NCI-H2081 (cell line): ENCODE data around the gene MAB21L1.

Experiments
- DNase-seq, 2 experiments: peaks; one replicate each; lab custom pipeline; 2025; lab: John Stamatoyannopoulos, UW

MAB21L1 gene

DNA sequence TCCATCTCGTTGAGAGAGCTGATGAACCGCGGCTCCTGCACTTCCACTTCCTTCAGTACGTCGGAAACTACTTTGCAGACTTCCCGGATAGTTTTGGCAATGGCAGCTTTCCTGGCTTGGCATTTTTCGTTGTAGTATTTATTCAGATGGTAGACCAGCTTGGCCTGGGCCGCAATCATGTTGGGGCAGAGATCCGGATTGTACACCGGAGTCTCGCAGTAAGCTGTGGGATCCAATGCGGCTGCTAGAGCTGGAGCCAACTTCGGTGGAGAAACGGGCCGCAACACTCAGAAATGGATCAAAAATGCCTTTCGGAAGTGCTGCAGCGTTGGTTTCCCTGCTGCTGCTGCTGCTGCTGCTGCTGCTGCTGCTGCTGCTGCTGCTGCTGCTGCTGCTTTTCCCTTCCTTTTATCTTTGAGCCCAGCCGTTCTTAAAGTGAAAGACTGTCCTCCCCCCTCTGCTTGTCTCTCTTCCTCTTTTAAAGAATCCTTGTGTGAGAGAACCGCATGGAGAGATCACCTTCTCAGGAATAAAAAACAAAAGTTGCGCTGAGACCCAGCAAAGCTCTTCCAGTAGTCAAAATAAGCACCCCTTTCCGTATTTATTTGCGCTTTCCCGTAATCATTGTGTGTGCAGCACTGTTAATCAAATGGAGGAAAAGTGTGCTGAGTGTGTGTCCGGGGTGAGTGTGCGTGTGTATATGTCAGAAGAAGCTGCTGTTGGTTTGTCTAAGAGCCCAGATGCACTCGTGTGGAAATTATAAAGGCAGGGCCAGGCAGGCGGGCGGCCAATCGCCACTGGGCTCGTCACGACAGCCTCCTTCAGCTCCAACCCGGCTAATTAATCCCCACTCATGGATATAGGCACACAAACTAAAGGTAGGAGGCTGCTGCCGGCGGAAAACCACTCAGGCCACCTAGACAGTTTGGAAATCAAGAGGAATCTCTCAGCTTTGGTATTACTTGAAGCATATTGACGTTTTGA, at the start of gene MAB21L1:
TSS of gene MAB21L1 (minus strand) at position 730 of the 984 bp plus-strand sequence. CDS start at position 179, 551 bp downstream.
- DNase-seq = no peak

- DNase-seq = no peak
Observed at GRCh38 chr13:35524171-35524570, 47.7 kb upstream of the MAB21L1 start.

GRCh38 chr13:35518337-35518946, 42.0 kb upstream of the MAB21L1 start:
- DNase-seq = no peak

DNA sequence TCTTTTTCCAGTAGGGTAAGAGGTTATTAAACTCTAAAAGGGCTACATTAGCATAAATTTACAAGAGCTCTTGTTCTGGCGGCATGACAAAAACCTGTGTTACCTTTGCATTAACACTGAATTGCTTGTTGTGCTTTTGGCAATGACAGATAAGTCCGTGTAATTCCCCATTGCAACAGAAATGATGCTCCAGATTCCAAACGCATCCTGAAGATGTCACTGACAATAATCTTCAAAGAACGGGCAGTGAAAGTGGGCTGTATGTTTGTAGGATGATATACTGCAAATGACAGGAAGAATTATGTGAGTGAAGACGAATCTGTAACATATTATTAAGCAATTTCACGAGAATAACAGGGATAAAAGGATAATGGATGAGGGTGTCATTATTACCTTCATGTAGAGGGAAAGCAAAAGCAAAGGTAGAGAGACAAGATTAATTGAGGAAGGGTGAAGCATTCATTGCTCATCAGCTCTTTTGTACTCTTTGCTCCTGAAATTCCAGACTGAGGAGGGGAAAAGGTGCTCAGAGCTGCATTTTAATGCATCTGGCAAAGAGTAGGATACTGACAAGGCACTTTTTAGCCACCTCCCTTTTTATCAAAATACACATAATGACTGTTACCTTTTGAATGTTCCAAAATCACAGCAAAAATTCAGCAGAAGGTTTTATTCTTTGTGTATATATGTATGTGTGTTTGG, 38.5 kb upstream of the MAB21L1 start:
- peak; percentile 23 to 76 for DNase-seq

GRCh38 chr13:35514061-35514477, 37.6 kb upstream of the MAB21L1 start:
- DNase-seq = peak in 1 of 2 experiments; percentile 56

GRCh38 chr13:35512271-35512920, 35.9 kb upstream of the MAB21L1 start:
- DNase-seq = no peak

GRCh38 chr13:35502456-35502855, 26.0 kb upstream of the MAB21L1 start:
- DNase-seq = no peak

GRCh38 chr13:35501661-35502235, 25.3 kb upstream of the MAB21L1 start:
- DNase-seq = peak in 1 of 2 experiments; percentile 62

GRCh38 chr13:35500144-35500543, 23.7 kb upstream of the MAB21L1 start:
- peak in 1 of 2 experiments; percentile 44 for DNase-seq

DNA sequence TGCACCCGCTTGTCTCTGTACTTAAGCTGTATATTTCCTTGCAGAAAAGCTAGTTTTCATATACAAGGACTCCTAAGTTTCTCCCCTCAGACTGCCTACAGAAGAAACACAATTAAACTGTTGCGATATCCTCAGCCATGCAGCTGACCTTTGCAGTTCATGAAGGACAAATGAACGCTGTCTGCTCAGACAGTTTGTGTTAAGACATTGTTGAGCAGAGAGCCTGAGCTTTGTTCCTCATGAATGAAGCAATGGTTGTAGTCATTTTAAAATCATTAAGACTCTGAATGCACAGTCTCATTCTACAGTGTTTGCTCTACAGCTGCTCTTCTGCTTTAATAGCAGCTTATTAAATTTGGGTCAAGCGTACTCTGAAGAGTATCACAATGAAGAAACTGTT, 23.2 kb upstream of the MAB21L1 start:
- peak in 1 of 2 experiments; percentile 78 for DNase-seq

GRCh38 chr13:35499196-35499662, 22.7 kb upstream of the MAB21L1 start:
- DNase-seq = peak; percentile 78 to 91

- no peak for DNase-seq
Observed at GRCh38 chr13:35498231-35498630, 21.7 kb upstream of the MAB21L1 start.

- no peak for DNase-seq
Observed at GRCh38 chr13:35496761-35497386, 20.4 kb upstream of the MAB21L1 start.

- no peak for DNase-seq
Observed at GRCh38 chr13:35496006-35496405, 19.5 kb upstream of the MAB21L1 start.

GRCh38 chr13:35489050-35489449, 12.6 kb upstream of the MAB21L1 start:
- no peak for DNase-seq

GRCh38 chr13:35485424-35485823, 8.9 kb upstream of the MAB21L1 start:
- DNase-seq = peak; percentile 13 to 47

- DNase-seq = no peak
Observed at GRCh38 chr13:35484384-35484783, 7.9 kb upstream of the MAB21L1 start.

DNA sequence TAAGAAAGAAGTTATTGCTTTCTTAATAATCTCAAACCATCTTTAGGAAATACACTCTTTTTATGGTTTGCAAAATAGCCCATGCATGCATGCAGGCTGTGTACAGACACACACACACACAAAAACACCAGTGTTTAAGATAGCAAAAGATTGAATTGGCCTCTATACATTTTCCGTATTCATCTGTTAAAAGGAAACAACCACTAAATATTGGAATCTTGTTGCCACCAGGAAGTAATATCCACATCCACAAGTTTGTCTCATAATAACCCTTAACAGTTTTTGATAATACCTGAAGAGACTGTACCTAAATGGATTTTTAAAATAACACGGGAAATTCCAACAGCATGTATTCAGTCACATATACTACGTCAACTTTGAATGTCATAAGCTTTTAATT, 7.3 kb upstream of the MAB21L1 start:
- no peak for DNase-seq

DNA sequence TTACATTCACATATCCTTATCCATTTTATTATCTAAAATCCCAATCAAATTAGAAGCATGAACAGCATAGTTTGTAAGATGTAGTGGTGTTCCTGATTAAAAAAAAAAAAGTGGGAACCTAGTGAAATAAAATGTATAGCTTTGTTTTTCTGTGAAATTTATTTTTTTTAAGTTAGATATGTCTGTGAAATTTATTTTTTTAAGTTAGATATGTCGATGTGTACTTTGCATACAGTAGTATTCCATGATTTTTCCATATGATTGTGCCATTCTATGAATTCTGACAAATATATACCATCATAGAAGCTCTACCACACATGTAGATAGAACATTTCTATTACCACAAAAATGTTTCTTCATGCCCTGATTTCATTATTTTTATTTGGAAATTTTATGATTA, 6.0 kb upstream of the MAB21L1 start:
- DNase-seq = no peak

DNA sequence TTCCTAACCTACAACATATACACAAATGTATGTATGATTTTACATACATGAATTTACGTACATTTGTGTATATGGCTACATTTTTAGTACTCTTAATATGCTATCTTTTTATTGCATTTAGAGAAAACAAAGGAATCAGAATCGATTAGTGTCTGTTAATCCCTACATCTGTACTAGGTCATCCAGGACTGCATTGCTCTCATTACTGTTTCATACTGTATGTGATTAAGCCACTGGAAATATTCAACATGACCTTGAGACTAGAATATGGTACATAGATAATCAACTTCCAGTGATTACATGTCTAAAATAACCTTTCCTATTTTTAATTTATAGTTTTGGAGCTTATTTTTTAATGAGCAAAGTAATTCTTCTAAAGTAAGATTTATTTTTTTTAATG, 5.3 kb upstream of the MAB21L1 start:
- DNase-seq = no peak

DNA sequence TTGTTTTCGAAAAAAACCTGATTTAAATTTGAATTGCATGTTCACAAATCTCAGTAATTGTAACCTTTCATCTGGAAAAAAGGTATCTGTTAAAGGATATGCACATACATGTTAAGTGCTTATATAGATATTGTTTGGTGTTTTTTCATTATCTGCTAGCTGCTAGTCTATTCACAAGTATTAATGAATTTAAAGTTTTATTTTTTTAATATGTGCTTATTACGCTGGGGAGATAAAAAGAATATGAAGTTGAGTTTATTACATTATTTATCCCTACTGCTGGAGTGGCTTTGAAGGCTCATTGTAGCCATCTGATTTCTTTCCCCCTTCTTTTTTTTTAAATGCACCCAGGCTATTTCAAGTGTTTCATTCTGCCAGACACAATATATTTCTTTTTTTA, 3.9 kb upstream of the MAB21L1 start:
- DNase-seq = no peak
